Vagina (tissue), 2 donors: Measurements from ENCODE around the gene ADCY3. TPM values are rescaled to one million over a fixed set of nuclear protein-coding genes. Genes with fewer than 3 reads are reported as not detected.

Source experiments
- DNase-seq, 2 donors: peaks; one replicate each; pipeline ENCODE4 v3.0.0-alpha.2; 2017; ENCODE audit errors: extremely low spot score in 2 of 2
- H3K27ac ChIP-seq: fragments of 200-600 bp; sonication (generic); one replicate; pipeline ENCODE4 v1.5.1; 2019
- H3K27me3 ChIP-seq: fragments of 200-600 bp; sonication (generic); one replicate; pipeline ENCODE4 v1.5.1; 2019
- H3K36me3 ChIP-seq, 2 donors: fragments of 200-600 bp; sonication (generic); one replicate each; pipeline ENCODE4 v1.5.1; 2017 to 2019
- H3K4me1 ChIP-seq: fragments of 200-600 bp; sonication (generic); one replicate; pipeline ENCODE4 v1.5.1; 2019
- H3K4me3 ChIP-seq, 2 donors: fragments of 200-600 bp; sonication (generic); 1 replicate in 1 of 2; 2 replicates in 1 of 2; pipeline ENCODE4 v1.5.1; 2016 to 2019
- H3K9me3 ChIP-seq: fragments of 200-600 bp; sonication (generic); one replicate; pipeline ENCODE4 v1.5.1; 2019
- CTCF ChIP-seq, 3 experiments: fragments of 450-650 bp in 2 of 3; fragments of 200-600 bp in 1 of 3; sonication (generic) in 1 of 3; IDR thresholded peaks; one replicate each; pipeline ENCODE4 v1.5.1; 2017 to 2019; ENCODE audit warnings: antibody characterized with exemption in 3 of 3, mild to moderate bottlenecking in 2 of 3, moderate library complexity in 2 of 3
- POLR2A ChIP-seq, 2 donors: fragments of 450-650 bp; IDR thresholded peaks; one replicate each; pipeline ENCODE4 v1.6.1; 2017; ENCODE audit warnings: antibody characterized with exemption in 2 of 2, mild to moderate bottlenecking in 2 of 2, moderate library complexity in 2 of 2
- POLR2AphosphoS5 ChIP-seq, 2 donors: sonication (generic); formaldehyde crosslinking; IDR thresholded peaks; one replicate each; pipeline ENCODE4 v1.9.0; 2017; ENCODE audit warnings: antibody characterized with exemption in 2 of 2, mild to moderate bottlenecking in 2 of 2, low read depth in 1 of 2; ENCODE audit not compliant: insufficient read depth in 1 of 2
- intact Hi-C: fragments of 100-400 bp; cut with DNase I; formaldehyde crosslinking; loops from one replicate; pipeline ENCODE4 v1.15.1; 2023
- total RNA-seq: library from RNA; depleted of rRNA; stranded (reverse); fragments of >200 nt; gene quantifications from one replicate; pipeline ENCODE4 v1.2.3, GENCODE V29; 2016

The ADCY3 gene
- total RNA-seq, 1 donor from 2014 or later: 90.6 TPM

GRCh38 chr2:24928036-24928435, 8.0 kb upstream of the ADCY3 start:
- Histone ChIP-seq H3K9me3 (no peaks in the 10 kb centered on the region), H3K36me3 (no peaks in the 10 kb centered on the region), H3K4me1 (peaks cover 15% of the 10 kb centered on the region), H3K27ac (peak overlapping the region; percentile 89), H3K27me3 (no peaks in the 10 kb centered on the region), H3K4me3 (no peak overlapping the region)
- no peak for TF ChIP-seq CTCF (IDR thresholded peaks at IDR 0.05)
- TF ChIP-seq POLR2AphosphoS5 (IDR thresholded peaks at IDR 0.05; ENCODE audit: insufficient read depth in 1 of 2, low read depth in 1 of 2): no peak
- TF ChIP-seq POLR2A (IDR thresholded peaks at IDR 0.05): no peak
- DNase-seq: no peak
- intact Hi-C loops: no loop called here

- DNase-seq: no peak
- peaks cover 15% of the 10 kb centered on the region for H3K4me1 ChIP-seq
- no peaks in the 10 kb centered on the region for H3K27me3 ChIP-seq
- peak overlapping the region; percentile 17 to 30 for H3K4me3 ChIP-seq
- H3K36me3 ChIP-seq: no peaks in the 10 kb centered on the region
- peak overlapping the region; percentile 89 for H3K27ac ChIP-seq
- no peaks in the 10 kb centered on the region for H3K9me3 ChIP-seq
- TF ChIP-seq CTCF (IDR thresholded peaks at IDR 0.05) (no peak), POLR2AphosphoS5 (IDR thresholded peaks at IDR 0.05; ENCODE audit: insufficient read depth in 1 of 2, low read depth in 1 of 2) (peak in 1 of 2 donors; percentile 69)
- intact Hi-C loops: no loop called here
Observed at GRCh38 chr2:24926602-24927252, 6.7 kb upstream of the ADCY3 start.

GRCh38 chr2:24926220-24926601, 6.2 kb upstream of the ADCY3 start:
- intact Hi-C loops: no loop called here
- no peaks in the 10 kb centered on the region for H3K9me3 ChIP-seq
- no peaks in the 10 kb centered on the region for H3K36me3 ChIP-seq
- TF ChIP-seq POLR2AphosphoS5 (IDR thresholded peaks at IDR 0.05; ENCODE audit: insufficient read depth in 1 of 2, low read depth in 1 of 2): no peak
- TF ChIP-seq CTCF (IDR thresholded peaks at IDR 0.05): no peak
- no peak for TF ChIP-seq POLR2A (IDR thresholded peaks at IDR 0.05)
- H3K4me3 ChIP-seq: peak overlapping the region; percentile 17 to 30
- no peaks in the 10 kb centered on the region for H3K27me3 ChIP-seq
- peaks cover 15% of the 10 kb centered on the region for H3K4me1 ChIP-seq
- peak overlapping the region; percentile 89 for H3K27ac ChIP-seq
- no peak for DNase-seq

GRCh38 chr2:24925815-24926214, 5.8 kb upstream of the ADCY3 start:
- H3K4me1 ChIP-seq: peaks cover 15% of the 10 kb centered on the region
- DNase-seq: no peak
- no peaks in the 10 kb centered on the region for H3K27me3 ChIP-seq
- TF ChIP-seq POLR2AphosphoS5 (IDR thresholded peaks at IDR 0.05; ENCODE audit: insufficient read depth in 1 of 2, low read depth in 1 of 2): no peak
- TF ChIP-seq POLR2A (IDR thresholded peaks at IDR 0.05): no peak
- TF ChIP-seq CTCF (IDR thresholded peaks at IDR 0.05): no peak
- intact Hi-C loops: no loop called here
- H3K9me3 ChIP-seq: no peaks in the 10 kb centered on the region
- H3K27ac ChIP-seq: no peak overlapping the region
- no peak overlapping the region for H3K4me3 ChIP-seq
- H3K36me3 ChIP-seq: no peaks in the 10 kb centered on the region

- Histone ChIP-seq H3K36me3 (no peaks in the 10 kb centered on the region), H3K4me1 (peaks cover 15% of the 10 kb centered on the region), H3K9me3 (no peaks in the 10 kb centered on the region), H3K27me3 (no peaks in the 10 kb centered on the region), H3K27ac (no peak overlapping the region), H3K4me3 (no peak overlapping the region)
- DNase-seq: no peak
- TF ChIP-seq POLR2A (IDR thresholded peaks at IDR 0.05): no peak
- TF ChIP-seq CTCF (IDR thresholded peaks at IDR 0.05): no peak
- TF ChIP-seq POLR2AphosphoS5 (IDR thresholded peaks at IDR 0.05; ENCODE audit: insufficient read depth in 1 of 2, low read depth in 1 of 2): no peak
- intact Hi-C loops: loop anchor here (5.0 kb wide), 1 partner anchor 48 kb away; the partner anchor contains the start of gene DNAJC27
Observed at GRCh38 chr2:24924732-24925131, 4.7 kb upstream of the ADCY3 start.
